KOPT-K1 (cell line): ENCODE data around the gene AMHR2.
"Not testable (repeated sequence)": the region's sequence is repeated elsewhere in the genome, so short reads cannot be mapped to it uniquely, and the experiment has no call there.

Experiments used
- H3K27ac ChIP-seq: fragments of 200-600 bp; sonication (generic); 2 replicates; pipeline ENCODE4 v1.5.1; 2016; ENCODE audit warnings: antibody characterized with exemption, mild to moderate bottlenecking, low read depth, low read length; ENCODE audit not compliant: poor library complexity, severe bottlenecking
- H3K36me3 ChIP-seq: fragments of 200-600 bp; sonication (generic); 2 replicates; pipeline ENCODE4 v1.5.1; 2017; ENCODE audit warnings: antibody characterized with exemption, mild to moderate bottlenecking, low read length, moderate library complexity; ENCODE audit not compliant: insufficient read depth
- H3K9me3 ChIP-seq: fragments of 200-600 bp; sonication (generic); 2 replicates; pipeline ENCODE4 v1.5.1; 2017; ENCODE audit warnings: antibody characterized with exemption, low read length, mild to moderate bottlenecking; ENCODE audit not compliant: insufficient read depth, poor library complexity, severe bottlenecking

Gene AMHR2

GRCh38 chr12:53399896-53400295 lies 23.8 kb upstream of the AMHR2 start:
- H3K36me3 ChIP-seq = peaks cover 55% of the 10 kb centered on the region
- no peaks in the 10 kb centered on the region for H3K9me3 ChIP-seq
- no peak overlapping the region for H3K27ac ChIP-seq

GRCh38 chr12:53402351-53402750 lies 21.3 kb upstream of the AMHR2 start:
- H3K9me3 ChIP-seq, H3K27ac ChIP-seq: not testable (repeated sequence)
- H3K36me3 ChIP-seq = peaks cover 61% of the 10 kb centered on the region

- Histone ChIP-seq H3K27ac (no peak overlapping the region), H3K9me3 (no peaks in the 10 kb centered on the region), H3K36me3 (peaks cover 64% of the 10 kb centered on the region)
Measured at GRCh38 chr12:53402871-53403270, 20.8 kb upstream of the AMHR2 start.

- H3K36me3 ChIP-seq = peaks cover 79% of the 10 kb centered on the region
- no peaks in the 10 kb centered on the region for H3K9me3 ChIP-seq
- no peak overlapping the region for H3K27ac ChIP-seq
Measured at GRCh38 chr12:53410951-53411350, 12.7 kb upstream of the AMHR2 start.

- Histone ChIP-seq H3K27ac (no peak overlapping the region), H3K9me3 (no peaks in the 10 kb centered on the region), H3K36me3 (peaks cover 54% of the 10 kb centered on the region)
Measured at GRCh38 chr12:53413485-53414204, 10.0 kb upstream of the AMHR2 start.

- no peak overlapping the region for H3K27ac ChIP-seq
- no peaks in the 10 kb centered on the region for H3K9me3 ChIP-seq
- H3K36me3 ChIP-seq = peaks cover 41% of the 10 kb centered on the region
Measured at GRCh38 chr12:53414756-53415417, 8.8 kb upstream of the AMHR2 start.

- peaks cover 32% of the 10 kb centered on the region for H3K36me3 ChIP-seq
- H3K27ac ChIP-seq, H3K9me3 ChIP-seq: not testable (repeated sequence)
Measured at GRCh38 chr12:53415752-53416389, 7.8 kb upstream of the AMHR2 start.

GRCh38 chr12:53417291-53417816 lies 6.3 kb upstream of the AMHR2 start:
- H3K36me3 ChIP-seq = peaks cover 18% of the 10 kb centered on the region
- not testable (repeated sequence) for H3K9me3 ChIP-seq, H3K27ac ChIP-seq

- no peaks in the 10 kb centered on the region for H3K9me3 ChIP-seq
- peaks cover 12% of the 10 kb centered on the region for H3K36me3 ChIP-seq
- H3K27ac ChIP-seq = no peak overlapping the region
Measured at GRCh38 chr12:53418221-53418620, 5.4 kb upstream of the AMHR2 start.

- H3K9me3 ChIP-seq = no peaks in the 10 kb centered on the region
- no peak overlapping the region for H3K27ac ChIP-seq
- no peaks in the 10 kb centered on the region; the same call in 1 of the 2 replicates for H3K36me3 ChIP-seq
Measured at GRCh38 chr12:53419756-53420155, 3.9 kb upstream of the AMHR2 start.

- not testable (repeated sequence) for H3K36me3 ChIP-seq, H3K9me3 ChIP-seq
Measured at GRCh38 chr12:53422247-53422646, 1.4 kb upstream of the AMHR2 start.

GRCh38 chr12:53424626-53425514 lies 1.2 kb downstream of the AMHR2 start:
- no peak overlapping the region for H3K27ac ChIP-seq
- no peaks in the 10 kb centered on the region for H3K9me3 ChIP-seq
- no peaks in the 10 kb centered on the region for H3K36me3 ChIP-seq

More at GRCh38 chr12:53422247-53422646, 1.4 kb upstream of the AMHR2 start:
- H3K27ac ChIP-seq = not testable (repeated sequence)

- Histone ChIP-seq H3K27ac (no peak overlapping the region), H3K36me3 (no peaks in the 10 kb centered on the region), H3K9me3 (no peaks in the 10 kb centered on the region)
Measured at GRCh38 chr12:53425515-53426150, 2.0 kb downstream of the AMHR2 start.

GRCh38 chr12:53427905-53428594 lies 4.4 kb downstream of the AMHR2 start:
- Histone ChIP-seq H3K9me3 (no peaks in the 10 kb centered on the region), H3K27ac (no peak overlapping the region), H3K36me3 (no peaks in the 10 kb centered on the region)
